Upper lobe of left lung (tissue), 4 donors: ENCODE data around the gene RETSAT.

Experiments
- CTCF ChIP-seq, 6 experiments: fragments of 450-650 bp in 4 of 6; fragments of 200-600 bp in 2 of 6; sonication (generic) in 2 of 6; IDR thresholded peaks; one replicate each; pipeline ENCODE4 v1.5.1; 2016 to 2019; ENCODE audit warnings: antibody characterized with exemption in 6 of 6
- POLR2A ChIP-seq, 4 donors: fragments of 450-650 bp; IDR thresholded peaks; one replicate each; pipeline ENCODE4 v1.5.1; 2016 to 2017; ENCODE audit warnings: antibody characterized with exemption in 4 of 4, mild to moderate bottlenecking in 2 of 4
- POLR2AphosphoS5 ChIP-seq, 2 donors: sonication (generic); formaldehyde crosslinking; IDR thresholded peaks; one replicate each; pipeline ENCODE4 v1.5.1; 2017; ENCODE audit warnings: antibody characterized with exemption in 2 of 2

GRCh38 chr2:85354286-85355072, at the start of gene RETSAT, which contains the start of gene ELMOD3:
- TF ChIP-seq POLR2A (IDR thresholded peaks at IDR 0.05) (peak; percentile 52 to 92 (median 84)), CTCF (IDR thresholded peaks at IDR 0.05) (peak in 2 of 6 experiments; percentile 13 to 28), POLR2AphosphoS5 (IDR thresholded peaks at IDR 0.05) (peak; percentile 93 to 97)
